NB4 (cell line): Measurements from ENCODE around the gene CREB1.

Experiments
- POLR2A ChIP-seq: IDR thresholded peaks from 2 replicates; pipeline ENCODE4 v1.6.1; 2011; ENCODE audit warnings: mild to moderate bottlenecking; ENCODE audit not compliant: insufficient read length; ENCODE audit errors: extremely low read depth
- TF ChIP-seq, protein P1 (sequence below): IDR thresholded peaks from one replicate; pipeline ENCODE4 v1.5.1; 2012; ENCODE audit warnings: low read depth, low read length

DNA sequence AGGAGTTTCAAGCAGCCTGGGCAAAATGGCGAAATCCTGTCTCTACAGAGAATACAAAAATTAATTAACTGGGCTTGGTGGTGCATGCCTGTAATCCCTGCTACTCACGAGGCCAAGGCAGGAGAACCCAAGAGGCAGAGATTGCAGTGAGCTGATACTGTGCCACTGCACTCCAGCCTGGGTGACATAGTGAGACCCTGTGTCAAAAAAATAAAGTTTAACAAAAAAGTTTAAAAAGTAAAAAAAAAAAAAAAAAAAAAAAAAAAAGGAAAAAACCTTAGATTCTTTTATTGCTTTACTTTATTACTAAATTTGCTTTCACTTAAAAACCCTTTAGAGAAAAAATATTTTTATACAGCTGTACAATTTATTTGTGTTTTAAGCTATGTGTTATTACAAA, 10.7 kb downstream of the CREB1 start:
- TF ChIP-seq, protein P1, sequence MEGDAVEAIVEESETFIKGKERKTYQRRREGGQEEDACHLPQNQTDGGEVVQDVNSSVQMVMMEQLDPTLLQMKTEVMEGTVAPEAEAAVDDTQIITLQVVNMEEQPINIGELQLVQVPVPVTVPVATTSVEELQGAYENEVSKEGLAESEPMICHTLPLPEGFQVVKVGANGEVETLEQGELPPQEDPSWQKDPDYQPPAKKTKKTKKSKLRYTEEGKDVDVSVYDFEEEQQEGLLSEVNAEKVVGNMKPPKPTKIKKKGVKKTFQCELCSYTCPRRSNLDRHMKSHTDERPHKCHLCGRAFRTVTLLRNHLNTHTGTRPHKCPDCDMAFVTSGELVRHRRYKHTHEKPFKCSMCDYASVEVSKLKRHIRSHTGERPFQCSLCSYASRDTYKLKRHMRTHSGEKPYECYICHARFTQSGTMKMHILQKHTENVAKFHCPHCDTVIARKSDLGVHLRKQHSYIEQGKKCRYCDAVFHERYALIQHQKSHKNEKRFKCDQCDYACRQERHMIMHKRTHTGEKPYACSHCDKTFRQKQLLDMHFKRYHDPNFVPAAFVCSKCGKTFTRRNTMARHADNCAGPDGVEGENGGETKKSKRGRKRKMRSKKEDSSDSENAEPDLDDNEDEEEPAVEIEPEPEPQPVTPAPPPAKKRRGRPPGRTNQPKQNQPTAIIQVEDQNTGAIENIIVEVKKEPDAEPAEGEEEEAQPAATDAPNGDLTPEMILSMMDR = no peak
- no peak for TF ChIP-seq POLR2A
